ENCODE results near the gene INPP5D. TPM values are rescaled to one million over a fixed set of nuclear protein-coding genes. Genes with fewer than 3 reads are reported as not detected.
A peak's percentile ranks its signal among the peaks of the same experiment; 100 is the strongest.

The INPP5D gene
- total and polyA plus RNA-seq, 4 donors, result 7.6 to 26.1 (median 25.3) TPM

DNA sequence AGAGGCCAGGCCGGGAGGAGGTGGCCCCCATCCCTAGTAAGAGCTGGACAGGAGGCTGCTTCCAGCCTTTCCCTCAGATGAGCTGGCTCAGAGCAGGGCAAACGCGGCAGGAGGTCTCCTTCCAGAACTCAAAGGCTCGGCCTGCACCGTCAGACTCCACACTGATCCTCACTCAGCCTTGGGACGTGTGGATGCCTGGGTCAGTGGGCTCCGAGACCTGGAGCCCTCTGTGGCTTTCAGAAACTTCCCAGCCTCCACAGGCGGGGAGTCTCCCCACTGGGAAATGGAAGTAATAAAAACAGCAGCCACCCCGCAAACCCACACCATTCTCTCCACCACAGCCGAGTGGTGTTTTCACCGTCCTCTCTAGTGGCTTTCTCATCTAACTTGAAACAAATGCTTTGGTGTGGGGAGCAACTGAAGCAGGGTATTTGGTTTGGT lies 54.3 kb downstream of the INPP5D start:
- DNase-seq (no peak), ATAC-seq (ENCODE audit: insufficient read depth, low FRiP score) (no peak)
- Histone ChIP-seq H3K9me3 (ENCODE audit: control insufficient read depth in 4 of 4, insufficient read depth in 3 of 4, low read length in 3 of 4) (no peaks in the 10 kb centered on the region), H3K36me3 (ENCODE audit: control insufficient read depth in 4 of 4, insufficient read depth in 4 of 4, low read length in 4 of 4) (peaks cover 0 to 2% (median 0%) of the 10 kb centered on the region in 4 donors), H3K4me3 (no peak overlapping the region), H3K9ac (ENCODE audit: insufficient read depth in 1 of 2, low read length in 2 of 2) (no peak overlapping the region), H3K4me1 (ENCODE audit: control insufficient read depth in 5 of 5, insufficient read depth in 5 of 5, low read length in 5 of 5) (peaks cover 0 to 3% (median 0%) of the 10 kb centered on the region in 5 donors), H3K27ac (ENCODE audit: low read depth in 1 of 2, low read length in 1 of 2) (no peak overlapping the region), H3K27me3 (ENCODE audit: control insufficient read depth in 3 of 3, insufficient read depth in 3 of 3, low read length in 2 of 3) (peaks cover 0 to 2% (median 0%) of the 10 kb centered on the region in 3 donors)
- WGBS, 2 donors, result 84 to 86% methylated on average over 11 of the region's 11 CpGs
- TF ChIP-seq, protein P1, sequence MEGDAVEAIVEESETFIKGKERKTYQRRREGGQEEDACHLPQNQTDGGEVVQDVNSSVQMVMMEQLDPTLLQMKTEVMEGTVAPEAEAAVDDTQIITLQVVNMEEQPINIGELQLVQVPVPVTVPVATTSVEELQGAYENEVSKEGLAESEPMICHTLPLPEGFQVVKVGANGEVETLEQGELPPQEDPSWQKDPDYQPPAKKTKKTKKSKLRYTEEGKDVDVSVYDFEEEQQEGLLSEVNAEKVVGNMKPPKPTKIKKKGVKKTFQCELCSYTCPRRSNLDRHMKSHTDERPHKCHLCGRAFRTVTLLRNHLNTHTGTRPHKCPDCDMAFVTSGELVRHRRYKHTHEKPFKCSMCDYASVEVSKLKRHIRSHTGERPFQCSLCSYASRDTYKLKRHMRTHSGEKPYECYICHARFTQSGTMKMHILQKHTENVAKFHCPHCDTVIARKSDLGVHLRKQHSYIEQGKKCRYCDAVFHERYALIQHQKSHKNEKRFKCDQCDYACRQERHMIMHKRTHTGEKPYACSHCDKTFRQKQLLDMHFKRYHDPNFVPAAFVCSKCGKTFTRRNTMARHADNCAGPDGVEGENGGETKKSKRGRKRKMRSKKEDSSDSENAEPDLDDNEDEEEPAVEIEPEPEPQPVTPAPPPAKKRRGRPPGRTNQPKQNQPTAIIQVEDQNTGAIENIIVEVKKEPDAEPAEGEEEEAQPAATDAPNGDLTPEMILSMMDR (IDR thresholded peaks at IDR 0.05; ENCODE audit: control extremely low read depth, extremely low read depth), result no peak

DNA sequence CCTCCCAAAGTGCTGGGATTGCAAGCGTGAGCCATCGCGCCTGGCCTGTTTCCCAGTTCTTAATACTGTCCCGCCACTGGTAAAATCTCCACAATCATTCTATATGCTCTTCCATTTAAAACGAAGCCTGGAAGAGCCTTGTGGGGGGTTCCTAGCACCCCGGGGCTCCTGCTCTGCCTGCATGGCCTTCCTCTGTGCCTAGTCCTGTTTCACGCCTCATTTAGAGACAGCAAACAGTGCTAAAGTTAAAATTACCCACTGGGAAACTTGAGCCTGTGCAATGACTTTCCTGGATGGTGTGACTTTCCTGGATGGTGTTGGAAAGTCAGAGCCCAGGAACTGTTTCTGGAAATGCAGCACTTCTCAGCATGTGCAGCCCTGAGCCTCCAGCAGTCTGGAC lies 55.0 kb downstream of the INPP5D start:
- no peak overlapping the region for H3K27ac ChIP-seq (ENCODE audit: low read depth in 1 of 2, low read length in 1 of 2)
- TF ChIP-seq, protein P1 (IDR thresholded peaks at IDR 0.05; ENCODE audit: control extremely low read depth, extremely low read depth), result no peak
- H3K9ac ChIP-seq (ENCODE audit: insufficient read depth in 1 of 2, low read length in 2 of 2), result no peak overlapping the region
- H3K36me3 ChIP-seq (ENCODE audit: control insufficient read depth in 4 of 4, insufficient read depth in 4 of 4, low read length in 4 of 4), result peaks cover 0 to 2% (median 0%) of the 10 kb centered on the region in 4 donors
- peaks cover 0 to 2% (median 0%) of the 10 kb centered on the region in 3 donors for H3K27me3 ChIP-seq (ENCODE audit: control insufficient read depth in 3 of 3, insufficient read depth in 3 of 3, low read length in 2 of 3)
- whole genome bisulfite sequencing, 2 donors, result 87 to 88% methylated on average over 7 of the region's 7 CpGs
- H3K4me1 ChIP-seq (ENCODE audit: control insufficient read depth in 5 of 5, insufficient read depth in 5 of 5, low read length in 5 of 5), result peaks cover 0 to 3% (median 0%) of the 10 kb centered on the region in 5 donors
- ATAC-seq (ENCODE audit: insufficient read depth, low FRiP score), result no peak
- no peak for DNase-seq
- no peaks in the 10 kb centered on the region for H3K9me3 ChIP-seq (ENCODE audit: control insufficient read depth in 4 of 4, insufficient read depth in 3 of 4, low read length in 3 of 4)
- no peak overlapping the region for H3K4me3 ChIP-seq

DNA sequence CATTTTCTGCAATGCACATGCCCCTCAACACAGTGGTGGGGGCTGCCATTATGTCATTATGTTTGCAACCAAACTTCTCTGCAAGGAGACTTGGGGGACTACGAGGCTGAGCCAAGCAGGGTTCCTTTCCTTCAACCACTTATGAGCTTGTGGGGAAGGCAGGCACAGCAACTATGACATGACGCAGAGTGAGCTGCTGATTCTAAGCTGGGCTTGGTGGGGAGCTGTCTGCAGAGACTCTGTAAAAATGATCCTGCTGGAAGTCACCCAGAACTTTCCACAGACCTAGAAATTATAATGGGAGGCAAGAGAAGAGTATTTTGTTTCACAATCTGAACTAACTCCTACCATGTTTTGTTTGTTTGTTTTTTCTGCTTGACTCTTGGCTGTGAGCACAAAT lies 55.6 kb downstream of the INPP5D start:
- H3K4me1 ChIP-seq (ENCODE audit: control insufficient read depth in 5 of 5, insufficient read depth in 5 of 5, low read length in 5 of 5), result peaks cover 0 to 3% (median 0%) of the 10 kb centered on the region in 5 donors
- ATAC-seq (ENCODE audit: insufficient read depth, low FRiP score), result no peak
- H3K9ac ChIP-seq (ENCODE audit: insufficient read depth in 1 of 2, low read length in 2 of 2), result no peak overlapping the region
- TF ChIP-seq, protein P1 (IDR thresholded peaks at IDR 0.05; ENCODE audit: control extremely low read depth, extremely low read depth), result no peak
- no peaks in the 10 kb centered on the region for H3K9me3 ChIP-seq (ENCODE audit: control insufficient read depth in 4 of 4, insufficient read depth in 3 of 4, low read length in 3 of 4)
- WGBS, 2 donors, result 55 to 74% methylated on average over 2 of the region's 2 CpGs
- no peak overlapping the region for H3K4me3 ChIP-seq
- H3K27me3 ChIP-seq (ENCODE audit: control insufficient read depth in 3 of 3, insufficient read depth in 3 of 3, low read length in 2 of 3), result peaks cover 0 to 2% (median 0%) of the 10 kb centered on the region in 3 donors
- DNase-seq, result peak in 2 of 3 donors; percentile 39 to 78
- peaks cover 0 to 2% (median 0%) of the 10 kb centered on the region in 4 donors for H3K36me3 ChIP-seq (ENCODE audit: control insufficient read depth in 4 of 4, insufficient read depth in 4 of 4, low read length in 4 of 4)
- no peak overlapping the region for H3K27ac ChIP-seq (ENCODE audit: low read depth in 1 of 2, low read length in 1 of 2)

DNA sequence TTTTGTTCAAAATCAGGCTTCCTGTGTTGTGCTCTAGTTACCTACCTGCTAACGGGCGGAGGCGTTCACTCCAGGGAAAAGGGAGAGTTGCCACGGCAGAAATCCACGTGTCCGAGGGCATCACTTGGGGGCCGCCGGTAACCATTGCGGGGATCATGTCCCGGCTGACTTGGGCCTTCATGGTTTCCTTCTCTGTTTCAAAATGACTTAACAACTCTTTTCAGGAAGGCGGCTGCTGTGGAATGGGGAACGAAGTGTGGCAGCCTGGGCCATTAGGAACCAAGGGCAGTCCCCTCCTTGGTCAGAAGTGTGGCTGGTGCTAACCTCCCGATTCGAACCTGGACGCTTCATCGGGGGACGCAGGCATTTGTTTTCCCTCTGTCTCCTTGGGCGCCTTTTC lies 56.8 kb downstream of the INPP5D start:
- H3K9ac ChIP-seq (ENCODE audit: insufficient read depth in 1 of 2, low read length in 2 of 2), result no peak overlapping the region
- H3K36me3 ChIP-seq (ENCODE audit: control insufficient read depth in 4 of 4, insufficient read depth in 4 of 4, low read length in 4 of 4), result peaks cover 0 to 2% (median 0%) of the 10 kb centered on the region in 4 donors
- H3K27ac ChIP-seq (ENCODE audit: low read depth in 1 of 2, low read length in 1 of 2), result no peak overlapping the region
- H3K4me3 ChIP-seq, result no peak overlapping the region
- TF ChIP-seq, protein P1 (IDR thresholded peaks at IDR 0.05; ENCODE audit: control extremely low read depth, extremely low read depth), result no peak
- H3K4me1 ChIP-seq (ENCODE audit: control insufficient read depth in 5 of 5, insufficient read depth in 5 of 5, low read length in 5 of 5), result peaks cover 0 to 3% (median 0%) of the 10 kb centered on the region in 5 donors
- no peaks in the 10 kb centered on the region for H3K27me3 ChIP-seq (ENCODE audit: control insufficient read depth in 3 of 3, insufficient read depth in 3 of 3, low read length in 2 of 3)
- no peak for ATAC-seq (ENCODE audit: insufficient read depth, low FRiP score)
- WGBS, 2 donors, result 50 to 73% methylated on average over 18 of the region's 18 CpGs
- no peak for DNase-seq
- no peaks in the 10 kb centered on the region for H3K9me3 ChIP-seq (ENCODE audit: control insufficient read depth in 4 of 4, insufficient read depth in 3 of 4, low read length in 3 of 4)

Data from lung (tissue), 12 donors.